ENCODE data around the gene CORO2B.
A peak's percentile ranks its signal among the peaks of the same experiment; 100 is the strongest.

CORO2B gene

DNA sequence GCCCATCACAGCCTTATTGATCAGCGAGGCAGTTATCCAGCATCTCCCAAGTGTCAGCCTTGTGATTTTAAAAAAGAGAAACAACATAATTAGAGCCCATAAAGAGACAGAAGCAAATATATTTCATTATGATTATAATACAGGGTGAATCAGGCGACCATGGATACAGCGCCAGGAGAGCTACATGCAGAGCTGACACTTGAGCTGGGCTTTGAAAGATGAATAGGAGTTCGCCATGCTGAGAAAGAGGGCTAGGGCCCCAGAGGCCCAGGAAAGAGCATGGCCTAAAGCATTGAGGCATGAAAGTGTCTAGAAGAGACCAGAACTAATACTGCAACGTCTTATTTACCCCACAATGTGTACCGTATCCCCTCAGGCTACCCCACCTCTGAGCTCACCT, 4.2 kb upstream of the CORO2B start:
- no peak for DNase-seq

DNA sequence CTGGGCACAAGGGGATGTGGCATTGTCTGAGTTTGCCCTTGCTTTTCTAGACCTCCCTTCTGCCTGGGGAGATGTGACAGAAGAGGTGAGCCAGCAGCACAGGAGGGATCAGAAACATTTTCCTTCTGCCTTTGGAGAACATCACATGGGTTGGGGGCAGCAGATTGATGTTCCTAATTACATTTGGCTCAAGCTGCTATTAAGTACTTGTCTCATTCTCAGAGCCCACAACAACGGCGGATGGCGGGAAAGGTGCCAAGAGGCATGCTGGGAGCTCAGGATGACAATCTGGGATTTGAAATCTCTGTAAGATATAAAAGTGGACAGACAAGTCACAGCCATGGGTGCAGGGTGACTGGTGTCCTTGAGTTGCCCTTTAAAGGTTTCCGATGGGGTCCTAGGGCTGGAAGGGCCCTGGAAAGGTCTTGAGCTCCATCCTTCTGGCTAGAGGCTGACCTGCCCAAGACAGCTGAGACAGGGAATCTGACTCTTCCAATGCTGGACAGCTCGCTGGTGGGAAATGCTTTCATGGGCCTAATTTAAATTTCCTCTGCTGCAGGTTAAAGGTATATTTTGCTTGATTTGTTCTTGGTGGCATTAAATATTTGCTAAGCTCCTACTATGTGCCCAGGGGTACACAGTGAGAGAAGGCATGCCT, 2.4 kb upstream of the CORO2B start:
- no peak for DNase-seq

- peak; percentile 57 to 80 for DNase-seq
Observed at GRCh38 chr15:68578175-68578979, 416 bp upstream of the CORO2B start.

GRCh38 chr15:68580026-68580882, 1.5 kb downstream of the CORO2B start:
- DNase-seq, result peak in 1 of 2 donors; percentile 9

DNA sequence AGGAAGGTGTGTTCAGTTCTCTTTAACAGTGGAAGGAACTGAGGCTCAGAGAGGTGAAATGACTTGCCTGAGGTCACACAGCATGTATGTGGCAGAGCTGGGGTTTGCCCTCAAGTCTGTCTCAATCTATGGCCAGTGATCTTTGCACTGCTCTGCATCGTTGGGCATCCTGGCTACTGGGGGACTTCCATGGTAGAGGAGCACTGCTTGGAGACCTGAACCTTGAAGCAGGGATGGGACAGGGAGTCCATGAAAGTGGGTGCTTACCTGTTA, 2.0 kb downstream of the CORO2B start:
- DNase-seq, result no peak

DNA sequence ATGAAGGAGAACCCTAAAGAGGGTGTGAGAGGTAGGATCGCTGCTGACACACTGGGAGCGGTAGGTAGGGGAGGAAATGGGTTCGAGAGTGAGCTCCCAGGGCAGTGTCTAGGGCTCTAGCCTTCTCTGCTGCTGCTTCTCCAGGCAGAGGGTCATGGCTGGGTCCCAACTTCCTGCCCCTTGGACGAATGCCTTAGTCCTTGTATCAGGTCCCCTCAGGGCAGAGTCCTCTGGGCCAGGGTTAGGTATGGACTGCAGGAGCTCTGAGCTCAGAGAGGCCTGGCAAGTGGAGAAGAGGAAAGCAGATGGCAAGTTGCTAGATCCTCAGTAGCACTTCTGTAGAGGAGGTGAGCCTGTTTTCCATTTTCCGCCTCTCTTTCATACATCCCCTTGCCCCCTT, 2.9 kb downstream of the CORO2B start:
- peak in 1 of 2 donors; percentile 24 for DNase-seq

GRCh38 chr15:68582236-68582635, 3.4 kb downstream of the CORO2B start:
- no peak for DNase-seq

GRCh38 chr15:68582864-68583263, 4.1 kb downstream of the CORO2B start:
- DNase-seq, result no peak

- DNase-seq, result no peak
Observed at GRCh38 chr15:68583321-68583720, 4.5 kb downstream of the CORO2B start.

DNA sequence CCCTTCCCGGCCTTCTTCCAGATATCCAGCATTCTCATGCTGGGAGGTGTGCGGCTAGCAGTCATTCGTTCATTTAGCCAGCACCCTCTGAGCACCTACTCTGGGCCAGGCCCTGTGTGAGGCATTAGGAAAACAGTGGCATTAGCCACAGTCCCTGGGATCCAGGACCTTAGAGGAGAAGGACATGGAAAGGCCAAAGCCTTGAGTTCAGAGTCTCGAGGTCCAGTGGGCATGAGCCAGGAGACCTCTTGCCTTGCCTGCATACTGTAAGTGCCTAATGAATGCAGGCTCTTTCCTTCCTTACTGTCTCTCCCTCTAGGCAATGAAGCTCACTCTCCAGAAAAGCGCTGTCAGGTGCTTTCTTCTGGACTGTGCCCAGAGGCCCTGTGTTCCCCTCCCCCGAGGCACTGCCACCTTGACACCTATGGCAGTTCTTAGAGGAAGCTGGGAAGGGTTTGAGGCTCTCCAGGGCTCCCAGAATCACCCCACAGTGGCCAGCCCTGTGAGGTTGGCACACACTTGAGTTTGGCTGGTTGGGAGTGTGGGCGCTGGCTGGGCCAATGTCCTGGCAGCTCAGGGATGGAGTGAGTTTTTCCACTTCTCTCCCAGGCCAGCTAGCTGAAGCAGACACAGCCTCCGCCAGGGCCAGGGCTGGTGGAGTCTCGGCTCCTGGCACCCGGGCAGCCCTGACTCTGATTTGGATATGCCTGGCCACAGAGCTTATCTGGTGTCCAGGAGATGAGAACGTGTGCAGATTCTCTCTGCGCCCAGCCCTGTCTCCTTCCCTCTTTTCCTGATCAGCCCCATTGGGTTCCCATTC, 5.4 kb downstream of the CORO2B start:
- no peak for DNase-seq

- peak; percentile 15 to 51 for DNase-seq
Observed at GRCh38 chr15:68584756-68585573, 6.2 kb downstream of the CORO2B start.

GRCh38 chr15:68585574-68586273, 6.9 kb downstream of the CORO2B start:
- DNase-seq, result peak; percentile 37 to 59

- no peak for DNase-seq
Observed at GRCh38 chr15:68586274-68586961, 7.6 kb downstream of the CORO2B start.

GRCh38 chr15:68587769-68588385, 9.1 kb downstream of the CORO2B start:
- DNase-seq, result no peak

- DNase-seq, result no peak
Observed at GRCh38 chr15:68589053-68589452, 10.3 kb downstream of the CORO2B start.

GRCh38 chr15:68589783-68590710, 11.3 kb downstream of the CORO2B start:
- peak; percentile 47 to 59 for DNase-seq

DNA sequence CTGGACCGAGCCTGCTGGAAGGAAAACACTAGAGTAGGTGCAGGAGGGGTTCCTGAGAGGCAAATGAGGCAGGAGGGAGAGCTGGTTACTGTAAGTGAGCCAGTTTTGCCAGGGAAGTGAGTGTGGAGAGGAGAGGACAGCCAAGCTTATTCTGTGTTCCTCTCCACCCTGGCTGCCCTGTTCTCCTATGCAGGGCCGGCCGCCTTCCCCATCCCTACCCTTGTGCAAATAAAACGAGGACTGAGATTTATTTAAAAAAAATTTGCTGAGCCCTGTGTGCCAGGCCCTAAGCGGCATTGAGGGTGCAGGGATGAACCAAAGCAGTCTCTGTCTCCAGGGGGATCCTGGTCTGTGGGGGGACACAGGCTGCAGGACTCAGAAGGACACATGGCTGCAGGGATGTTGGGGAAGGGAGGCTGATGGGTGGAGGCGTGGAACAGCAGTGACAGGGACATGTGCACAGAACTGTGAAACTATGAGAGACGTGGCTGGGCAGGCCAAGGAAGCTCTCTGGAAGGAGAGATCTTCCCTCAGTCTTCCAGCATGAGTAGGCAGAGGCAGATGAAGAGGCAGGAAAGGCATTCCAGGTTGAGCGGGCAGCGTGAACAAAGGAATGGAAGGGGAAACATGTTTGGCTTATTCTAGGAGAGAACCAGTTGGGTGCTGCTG, 12.1 kb downstream of the CORO2B start:
- DNase-seq, result no peak

GRCh38 chr15:68592054-68592453, 13.3 kb downstream of the CORO2B start:
- no peak for DNase-seq

Data from hippocampal formation (tissue), 2 donors.